ENCODE measurements around the gene PRSS21.
A peak's percentile ranks its signal among the peaks of the same experiment; 100 is the strongest.

PRSS21 gene

DNA sequence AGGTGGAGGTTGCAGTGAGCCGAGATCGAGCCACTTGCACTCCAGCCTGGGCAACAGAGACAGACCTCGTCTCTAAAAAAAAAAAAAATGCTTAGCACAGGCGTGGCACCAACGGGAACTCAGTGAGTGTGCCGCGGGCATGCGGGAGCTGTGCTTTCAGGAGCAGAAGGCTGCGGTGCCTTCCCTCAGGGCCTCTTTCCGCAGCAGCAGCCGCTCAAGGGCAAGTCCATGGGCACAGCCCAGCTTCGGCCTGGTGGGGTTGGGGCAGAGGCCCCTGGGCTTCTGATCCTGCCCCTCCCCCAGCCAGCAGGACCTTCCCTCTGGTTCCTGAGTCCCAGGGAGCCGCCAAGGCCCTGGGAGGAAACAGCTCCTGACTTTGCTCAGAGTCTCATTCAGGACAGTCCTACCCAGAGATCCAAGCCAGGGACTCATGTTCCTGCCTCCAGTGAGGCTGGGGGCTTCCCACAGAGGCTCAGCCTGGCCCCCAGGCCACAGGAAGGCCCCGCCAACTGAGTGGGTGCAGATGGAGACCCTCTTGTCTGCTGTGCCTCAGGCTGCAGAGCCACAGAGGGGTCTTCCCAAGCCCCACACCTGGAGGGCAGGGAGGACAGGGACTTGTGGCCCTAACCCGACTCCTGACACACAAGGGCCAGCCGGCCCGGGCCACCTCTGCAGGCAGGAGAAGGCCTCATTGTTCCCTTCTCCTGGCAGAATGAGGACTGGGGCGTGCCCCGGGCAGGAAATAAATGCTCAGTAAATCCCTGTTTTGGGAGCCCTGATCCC, 9.7 kb downstream of the PRSS21 start:
- DNase-seq: no peak

- no peak for DNase-seq
These were observed 10.3 kb downstream of the PRSS21 start for GRCh38 chr16:2827374-2827791.

GRCh38 chr16:2827831-2828520, 10.9 kb downstream of the PRSS21 start:
- no peak for DNase-seq

DNA sequence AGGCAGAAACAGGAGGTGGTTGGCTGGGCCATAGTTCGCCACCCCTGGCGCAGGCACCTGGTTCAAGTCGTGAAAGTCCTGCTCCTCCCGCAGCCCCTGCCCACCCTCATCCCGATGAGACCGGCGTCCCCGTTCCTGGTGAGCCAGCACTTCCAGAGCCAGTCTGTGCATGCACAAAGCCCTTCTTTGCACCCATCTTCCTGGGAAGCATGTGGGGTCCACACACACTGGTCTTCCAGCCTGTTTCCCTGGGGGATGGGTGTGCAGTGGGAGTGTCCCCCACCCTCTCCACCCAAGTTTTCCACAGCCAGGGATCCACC, 11.4 kb downstream of the PRSS21 start:
- DNase-seq: no peak

DNA sequence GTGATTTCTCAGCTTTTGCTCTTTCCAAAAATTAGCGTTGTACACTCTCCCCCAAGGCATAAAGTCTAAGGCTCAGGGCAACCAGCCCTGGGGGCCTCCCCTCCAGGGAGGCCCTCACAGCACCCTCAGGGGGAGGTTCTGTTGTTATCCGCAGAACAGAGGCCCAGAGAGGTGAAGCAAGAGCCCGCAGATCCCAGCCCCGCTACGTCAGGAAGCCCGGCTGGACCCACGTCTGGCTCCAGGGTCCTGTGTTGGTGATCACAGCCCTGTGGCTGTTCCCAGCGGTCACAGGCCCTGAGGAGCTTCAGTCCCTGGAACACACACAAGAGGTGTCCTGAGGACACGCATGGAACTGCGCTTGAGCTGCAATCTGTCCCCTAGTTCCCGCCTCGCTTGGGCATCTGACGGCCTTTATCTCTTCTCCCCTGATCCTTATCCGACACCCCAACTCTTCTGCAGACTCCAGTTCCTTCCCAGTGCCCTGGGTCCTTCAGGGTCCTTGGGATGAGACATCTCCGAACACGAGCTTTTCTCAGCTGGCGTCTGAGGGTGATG, 11.9 kb downstream of the PRSS21 start:
- no peak for DNase-seq

DNA sequence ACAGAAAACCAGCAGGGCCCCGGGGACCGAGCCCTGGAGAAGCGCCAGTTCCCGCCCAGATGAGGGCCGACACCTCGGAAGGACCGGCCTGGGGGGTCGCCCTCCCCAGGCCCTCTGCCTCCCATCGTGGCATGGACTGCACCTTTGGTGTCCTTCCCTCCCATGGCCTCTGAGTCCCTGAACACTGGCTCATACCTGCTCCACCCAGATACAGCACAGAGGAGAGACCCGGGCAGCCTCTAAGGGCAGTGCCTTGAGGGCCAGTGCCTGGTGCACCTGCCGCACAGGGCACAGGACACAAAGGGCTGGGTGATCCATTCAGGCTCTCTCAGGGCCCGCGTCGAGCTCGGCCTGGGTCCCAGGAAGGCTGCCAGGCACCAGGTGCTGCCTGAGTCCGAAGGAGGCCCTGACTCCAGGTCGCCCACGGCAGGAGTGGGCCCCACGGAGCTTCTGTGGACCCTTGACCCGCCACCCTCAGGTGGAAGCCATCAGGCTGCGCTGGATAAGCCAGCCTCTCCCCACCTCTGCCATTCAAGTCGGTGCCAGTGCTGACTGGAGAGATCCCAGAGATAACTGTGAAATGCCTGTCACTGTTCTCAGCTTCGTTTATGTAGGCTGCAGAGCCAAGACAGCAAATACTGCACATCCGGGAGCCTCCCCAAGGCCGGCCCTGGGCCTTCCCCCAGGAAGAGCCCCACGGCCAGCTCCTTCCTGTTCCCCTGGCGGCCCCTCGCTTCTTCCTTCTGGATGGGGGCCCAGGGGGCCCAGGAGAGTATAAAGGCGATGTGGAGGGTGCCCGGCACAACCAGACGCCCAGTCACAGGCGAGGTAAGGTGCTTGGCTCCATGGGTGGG, 12.7 kb downstream of the PRSS21 start, which contains the start of gene ZG16B:
Gene ZG16B (plus strand): TSS at position 803 of the 854 bp plus-strand sequence. CDS start 139 bp downstream, outside the sequence.
- DNase-seq: no peak

- no peak for DNase-seq
These were observed 13.3 kb downstream of the PRSS21 start for GRCh38 chr16:2830355-2830695.

DNA sequence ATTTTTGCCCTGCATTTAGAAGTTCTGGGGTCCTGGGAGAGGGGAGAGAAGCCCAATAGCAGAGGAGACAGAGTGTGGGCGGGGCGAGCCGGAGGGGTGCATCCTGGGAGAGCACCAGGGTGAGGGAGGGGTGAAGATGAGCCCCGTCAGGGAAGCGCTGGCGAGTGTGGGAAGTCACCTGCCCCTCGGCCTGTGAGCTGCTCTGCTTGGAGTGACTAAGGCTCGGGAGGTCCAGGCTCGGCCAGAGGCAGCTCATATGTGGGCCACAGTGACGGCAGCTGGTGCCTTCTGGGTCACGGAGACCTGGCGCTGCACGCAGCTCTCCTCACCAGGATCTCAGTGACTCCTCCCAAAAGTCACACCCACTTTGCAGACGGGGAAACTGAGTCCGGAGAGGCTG, 14.2 kb downstream of the PRSS21 start:
- no peak for DNase-seq

DNA sequence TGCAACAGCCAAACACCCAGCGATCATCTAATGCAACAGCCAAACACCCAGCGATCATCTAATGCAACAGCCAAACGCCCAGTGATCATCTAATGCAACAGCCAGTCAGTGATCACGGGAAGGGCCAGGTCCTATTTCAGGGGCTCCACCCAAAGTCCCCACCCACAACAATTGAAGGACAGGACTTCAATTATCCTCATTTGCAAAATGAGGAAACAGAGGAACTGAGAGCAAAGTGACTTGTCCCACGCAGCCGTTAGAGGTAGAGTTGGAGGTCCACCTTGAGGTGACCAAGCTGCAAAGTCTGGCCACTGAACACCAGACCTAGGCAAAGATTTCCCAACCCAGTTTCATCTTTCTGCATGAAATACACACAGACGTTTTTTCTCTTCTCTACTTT, 16.7 kb downstream of the PRSS21 start:
- DNase-seq: no peak

DNA sequence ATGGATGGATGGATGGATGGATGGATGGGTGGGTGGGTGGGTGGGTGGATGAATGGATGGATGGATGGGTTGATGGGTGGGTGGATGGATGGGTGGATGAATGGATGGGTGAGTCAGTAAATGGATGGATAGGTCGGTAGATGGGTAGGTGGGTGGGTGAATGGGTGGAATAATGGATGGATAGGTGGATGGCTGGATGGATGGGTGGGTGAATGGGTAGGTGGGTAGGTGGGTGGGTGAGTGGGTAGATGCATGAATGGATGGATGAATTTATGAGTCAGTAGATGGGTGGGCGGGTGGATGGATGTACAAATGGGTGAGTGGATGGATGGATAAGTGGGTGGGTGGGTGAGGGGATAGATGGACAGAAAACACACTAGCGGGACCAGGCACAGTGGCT, 17.9 kb downstream of the PRSS21 start:
- DNase-seq: no peak

DNA sequence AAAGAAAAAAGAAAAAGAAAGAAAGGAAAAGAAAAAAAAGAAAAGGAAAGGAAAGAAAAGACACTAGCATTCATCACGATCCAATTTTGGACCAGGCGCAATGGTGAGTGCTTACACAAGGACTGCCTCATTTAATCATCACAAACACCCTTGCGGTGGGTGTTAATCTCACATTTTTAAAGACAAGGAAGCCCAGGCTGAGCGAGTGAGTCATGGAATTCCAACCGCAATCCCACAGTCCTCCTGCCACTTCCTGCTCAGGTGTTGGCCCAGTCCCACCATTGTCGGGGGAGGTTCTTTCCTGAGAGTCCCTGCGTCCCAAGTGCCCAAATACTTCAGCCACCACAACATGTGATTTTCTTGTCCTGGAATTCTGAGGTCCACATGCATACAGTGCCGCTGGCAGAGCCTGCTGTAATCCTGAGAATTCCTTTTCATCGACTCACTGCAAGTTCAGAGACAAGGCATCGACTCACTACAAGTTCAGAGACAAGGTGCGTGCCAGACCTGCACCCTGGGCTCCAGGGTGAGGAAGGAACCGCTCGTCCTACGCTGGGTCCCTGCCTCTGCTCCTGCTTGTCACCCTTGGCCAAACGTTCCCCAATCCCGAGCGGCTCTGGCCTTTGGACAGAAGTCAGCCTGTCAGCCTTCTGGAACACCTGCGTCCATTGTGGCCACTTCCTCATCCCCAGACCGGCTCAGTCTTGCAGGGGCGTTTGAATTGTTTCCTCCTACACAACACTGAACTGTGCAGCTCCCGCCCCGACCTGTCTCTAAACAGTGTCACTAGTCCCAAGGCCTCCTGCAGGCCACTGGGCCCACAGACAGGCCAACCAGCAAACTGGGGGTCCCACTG, 18.8 kb downstream of the PRSS21 start:
- no peak for DNase-seq

DNA sequence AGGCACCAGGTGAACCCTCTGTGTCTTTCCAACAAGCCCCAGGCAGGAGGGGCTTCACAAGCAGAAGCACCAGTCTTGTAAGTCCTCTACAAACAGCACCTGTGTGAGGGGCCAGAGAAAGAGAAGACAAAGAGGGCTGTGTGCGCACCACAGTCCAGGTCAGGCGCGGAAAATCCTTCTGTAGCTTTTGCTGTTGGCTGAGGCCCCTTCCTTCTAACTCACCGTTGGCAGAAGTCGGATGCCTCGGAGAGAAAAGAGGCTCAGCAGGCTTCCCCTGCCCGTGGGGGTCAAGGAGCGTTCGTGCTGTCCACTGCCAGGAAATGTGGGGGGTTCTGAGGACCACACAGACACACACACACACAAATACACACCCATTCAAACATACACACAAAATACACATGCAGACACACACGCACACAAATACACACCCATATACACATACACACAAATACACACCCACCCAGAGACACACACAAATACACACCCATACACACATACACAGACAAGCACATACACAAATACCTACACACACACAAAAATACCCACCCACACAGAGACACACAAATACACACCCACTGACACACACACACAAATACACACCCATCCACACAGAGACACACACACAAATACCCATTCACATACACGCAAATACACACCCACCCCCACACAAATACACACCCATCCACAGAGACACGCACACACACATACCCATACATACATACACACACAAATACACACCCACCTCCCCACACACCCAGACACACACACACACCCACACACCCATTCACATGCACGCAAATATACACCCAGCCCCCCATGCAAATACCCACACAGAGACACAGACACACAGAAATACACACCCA, 19.8 kb downstream of the PRSS21 start:
- no peak for DNase-seq

DNA sequence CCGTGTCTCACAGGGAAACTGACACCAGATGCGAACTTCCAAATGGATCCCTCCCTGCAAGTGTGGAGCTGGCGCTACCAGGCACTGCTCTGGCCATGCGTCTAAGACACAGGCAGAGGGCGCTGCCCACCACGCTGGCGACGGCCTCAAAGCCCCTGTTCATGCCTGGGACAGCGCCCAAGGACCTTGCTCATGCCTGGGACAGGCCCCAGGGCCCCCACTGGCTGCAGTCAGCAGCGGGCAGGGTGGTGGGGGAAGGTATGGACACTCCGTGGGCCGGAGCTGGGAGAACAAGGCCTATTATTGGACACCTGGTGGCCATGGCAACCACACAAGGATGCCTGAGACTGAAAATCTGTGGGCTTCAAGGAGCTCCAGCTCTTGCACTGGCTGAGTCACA, 21.9 kb downstream of the PRSS21 start:
- DNase-seq: peak; percentile 65

DNA sequence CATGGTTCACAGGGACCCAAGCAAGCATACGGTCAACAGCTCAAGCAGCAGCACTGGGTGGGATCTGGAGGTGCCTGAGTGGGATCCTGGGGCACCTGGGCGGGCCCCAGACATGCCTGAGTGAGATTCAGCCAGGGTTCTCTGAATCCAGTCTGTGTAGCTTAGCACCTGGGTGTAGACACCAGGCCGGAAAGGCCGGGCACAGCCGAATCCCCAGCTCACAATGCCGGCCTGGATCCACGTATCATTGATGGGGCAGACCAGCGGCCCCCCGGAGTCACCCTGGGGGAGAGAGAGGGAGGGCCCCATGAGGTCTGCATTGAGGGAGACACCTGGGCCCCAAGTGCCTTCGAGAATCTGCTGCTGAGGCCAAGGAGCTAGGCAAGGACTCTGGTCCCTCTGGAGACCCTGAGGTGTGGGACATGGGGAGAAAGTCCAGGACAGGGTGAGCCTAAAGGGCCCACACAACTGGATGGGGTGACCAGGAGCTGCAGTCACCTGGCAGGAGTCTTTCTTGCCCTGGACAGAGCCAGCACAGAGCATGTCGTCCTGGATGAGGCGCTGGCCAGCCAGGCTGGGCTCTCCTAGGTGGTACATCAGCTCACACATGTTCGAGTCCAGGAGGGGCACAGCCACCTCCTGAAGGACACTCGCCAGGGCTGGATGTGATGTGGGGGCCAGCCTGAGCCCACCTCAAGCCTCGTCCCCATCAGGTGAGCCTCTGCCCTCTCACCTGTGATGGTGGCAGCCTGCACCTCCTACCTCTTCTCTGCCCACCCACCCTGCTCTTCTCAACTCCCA, 22.8 kb downstream of the PRSS21 start:
- DNase-seq: no peak

- no peak for DNase-seq
These were observed 23.9 kb downstream of the PRSS21 start for GRCh38 chr16:2840914-2841313.

DNA sequence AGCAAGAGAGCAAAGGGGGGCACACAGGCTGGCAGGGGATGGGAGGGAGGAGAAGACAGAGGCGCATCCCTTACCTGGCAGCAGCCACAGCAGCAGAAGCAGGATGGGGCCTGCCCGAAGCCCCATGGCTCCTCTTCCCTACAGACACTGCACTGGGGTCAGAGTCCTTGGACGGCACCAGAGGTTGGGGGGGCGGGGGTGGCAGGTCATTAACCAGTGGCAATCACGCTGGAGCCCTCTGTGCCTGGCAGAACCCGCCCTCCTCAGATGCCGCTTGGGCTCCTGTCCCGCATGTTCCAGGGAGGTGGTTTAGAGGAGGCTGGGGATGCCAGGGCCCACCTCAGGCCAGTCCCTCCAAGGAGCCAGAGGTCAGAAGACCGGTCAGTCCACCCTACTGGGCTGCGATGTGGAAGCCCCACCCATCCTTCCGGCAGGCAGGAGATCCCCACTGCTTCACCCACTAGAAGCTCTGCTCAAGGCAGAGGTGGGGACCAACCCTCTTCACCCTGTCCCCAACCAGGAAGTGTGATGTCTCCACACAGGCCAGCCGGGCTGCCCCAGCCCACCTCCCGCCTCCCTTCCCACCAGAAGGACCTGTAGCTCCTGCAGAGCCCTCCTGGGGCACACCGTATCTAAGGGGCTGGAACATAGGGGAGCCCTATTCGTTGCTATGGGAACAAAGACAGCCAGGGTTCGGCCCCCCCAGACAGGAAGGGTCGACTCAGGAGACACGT, 24.7 kb downstream of the PRSS21 start:
- no peak for DNase-seq

- peak; percentile 68 for DNase-seq
These were observed 25.4 kb downstream of the PRSS21 start for GRCh38 chr16:2842340-2843000.

DNA sequence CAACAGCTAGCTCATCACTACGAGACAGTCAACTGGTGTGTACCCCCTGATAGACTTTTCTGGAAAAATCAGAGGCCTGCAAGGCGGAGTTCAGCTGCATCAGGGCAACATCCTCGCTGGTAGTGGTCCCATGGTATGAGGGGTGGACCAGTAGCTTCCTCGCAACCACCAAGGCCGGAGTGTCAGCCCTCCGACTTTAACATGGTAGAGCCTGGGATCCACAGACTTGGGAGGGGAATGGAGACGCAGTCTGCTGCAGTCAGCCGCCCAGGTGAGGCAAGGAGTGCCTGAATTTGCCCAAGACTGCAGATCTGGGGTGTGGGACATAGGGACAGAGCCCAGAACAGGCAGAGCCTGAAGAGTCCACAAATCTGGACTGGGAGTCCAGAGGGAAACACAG, 26.5 kb downstream of the PRSS21 start:
- no peak for DNase-seq

DNA sequence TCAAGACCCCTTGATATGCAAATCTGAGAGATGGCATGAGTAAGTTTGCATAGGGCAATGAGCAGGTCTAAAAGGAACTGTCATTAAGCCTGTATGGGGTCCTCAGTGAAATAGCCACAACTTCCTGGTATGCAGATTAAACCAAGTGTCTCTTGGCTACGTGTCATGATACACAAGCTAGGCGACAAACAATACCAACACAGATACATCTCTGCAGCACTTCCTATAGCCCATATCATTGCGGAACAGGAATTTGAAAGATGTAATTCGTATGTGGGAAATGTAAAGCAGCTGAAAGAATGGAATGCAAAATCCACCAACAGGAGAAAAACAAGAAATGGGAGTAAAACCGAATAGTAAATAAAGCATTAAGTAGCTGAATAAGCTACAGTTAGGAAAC, 28.1 kb downstream of the PRSS21 start:
- DNase-seq: no peak

All from activated T-cell treated with anti-CD3 and anti-CD28 coated beads, Interleukin-2, amount 50 U/mL, for 1 hour (primary cell).